Central memory CD8-positive, alpha-beta T cell (primary cell): ENCODE measurements around the gene MAP3K13.

Experiments
- ATAC-seq: fragments of 150-1000 bp; cut with Tn5 transposase; replicated peaks from 2 replicates; pipeline ENCODE4 v1.10.0; 2022; ENCODE audit warnings: mild to moderate bottlenecking, moderate FRiP score, moderate number of reproducible peaks; ENCODE audit not compliant: poor library complexity, severe bottlenecking; ENCODE audit errors: extremely low read depth
- DNase-seq, 2 donors: peaks; one replicate each; pipeline ENCODE4 v3.0.0; 2021; ENCODE audit warnings: low spot score in 2 of 2
- H3K27ac Mint-ChIP-seq: one replicate; pipeline ENCODE4 v1.8.0; 2022; ENCODE audit warnings: low read depth, mild to moderate bottlenecking, moderate library complexity, mixed read lengths
- H3K27me3 Mint-ChIP-seq: one replicate; pipeline ENCODE4 v1.8.0; 2022; ENCODE audit warnings: mixed read lengths
- H3K36me3 Mint-ChIP-seq: one replicate; pipeline ENCODE4 v1.8.0; 2022; ENCODE audit warnings: mild to moderate bottlenecking, moderate library complexity, mixed read lengths; ENCODE audit not compliant: insufficient read depth
- H3K4me1 Mint-ChIP-seq: one replicate; pipeline ENCODE4 v1.8.0; 2022; ENCODE audit warnings: mixed read lengths
- H3K4me3 Mint-ChIP-seq: one replicate; pipeline ENCODE4 v1.8.0; 2022; ENCODE audit warnings: mild to moderate bottlenecking, moderate library complexity, mixed read lengths
- H3K9me3 Mint-ChIP-seq: one replicate; pipeline ENCODE4 v1.8.0; 2022; ENCODE audit warnings: mixed read lengths

Gene MAP3K13

GRCh38 chr3:185362850-185363661 lies at the start of gene MAP3K13:
MAP3K13 (plus strand) TSS chr3:185363136; CDS start chr3:185428582, 65,446 bp downstream.
- Mint-ChIP-seq H3K27ac (peak within 1 kb of the TSS; percentile 35), H3K27me3 (peaks cover 67% of the 10 kb centered on the region), H3K4me1 (peaks cover 15% of the 10 kb centered on the region)

GRCh38 chr3:185313693-185314246 lies 49.2 kb upstream of the MAP3K13 start:
- no peaks in the 10 kb centered on the region for H3K27me3 Mint-ChIP-seq
- no peaks in the 10 kb centered on the region for H3K9me3 Mint-ChIP-seq
- H3K36me3 Mint-ChIP-seq, result no peaks in the 10 kb centered on the region
- no peak for ATAC-seq
- H3K4me3 Mint-ChIP-seq, result no peak overlapping the region
- no peak overlapping the region for H3K27ac Mint-ChIP-seq
- H3K4me1 Mint-ChIP-seq, result no peaks in the 10 kb centered on the region
- DNase-seq, result no peak

More at GRCh38 chr3:185362850-185363661, at the start of gene MAP3K13:
- ATAC-seq (peak; percentile 81), DNase-seq (no peak)
- Mint-ChIP-seq H3K36me3 (peaks cover 4% of the 10 kb centered on the region), H3K4me3 (peak within 1 kb of the TSS; percentile 65), H3K9me3 (no peaks in the 10 kb centered on the region)

- Mint-ChIP-seq H3K27ac (no peak overlapping the region), H3K4me1 (no peaks in the 10 kb centered on the region), H3K4me3 (no peak overlapping the region), H3K36me3 (no peaks in the 10 kb centered on the region), H3K9me3 (no peaks in the 10 kb centered on the region), H3K27me3 (no peaks in the 10 kb centered on the region)
- DNase-seq (no peak), ATAC-seq (no peak)
Observed at GRCh38 chr3:185316740-185317412, 46.1 kb upstream of the MAP3K13 start.

GRCh38 chr3:185317674-185318073 lies 45.3 kb upstream of the MAP3K13 start:
- no peak overlapping the region for H3K4me3 Mint-ChIP-seq
- DNase-seq (no peak), ATAC-seq (no peak)
- H3K9me3 Mint-ChIP-seq, result no peaks in the 10 kb centered on the region
- no peak overlapping the region for H3K27ac Mint-ChIP-seq
- H3K36me3 Mint-ChIP-seq, result no peaks in the 10 kb centered on the region
- no peaks in the 10 kb centered on the region for H3K27me3 Mint-ChIP-seq
- no peaks in the 10 kb centered on the region for H3K4me1 Mint-ChIP-seq

GRCh38 chr3:185318141-185318540 lies 44.8 kb upstream of the MAP3K13 start:
- Mint-ChIP-seq H3K4me3 (no peak overlapping the region), H3K4me1 (no peaks in the 10 kb centered on the region), H3K27ac (no peak overlapping the region), H3K9me3 (no peaks in the 10 kb centered on the region), H3K36me3 (no peaks in the 10 kb centered on the region), H3K27me3 (no peaks in the 10 kb centered on the region)
- no peak for ATAC-seq
- DNase-seq, result no peak

GRCh38 chr3:185319801-185320200 lies 43.1 kb upstream of the MAP3K13 start:
- Mint-ChIP-seq H3K27ac (no peak overlapping the region), H3K4me1 (no peaks in the 10 kb centered on the region), H3K4me3 (no peak overlapping the region), H3K9me3 (no peaks in the 10 kb centered on the region), H3K36me3 (no peaks in the 10 kb centered on the region), H3K27me3 (no peaks in the 10 kb centered on the region)
- no peak for ATAC-seq
- DNase-seq, result no peak

GRCh38 chr3:185320949-185321348 lies 42.0 kb upstream of the MAP3K13 start:
- H3K4me3 Mint-ChIP-seq, result no peak overlapping the region
- H3K36me3 Mint-ChIP-seq, result no peaks in the 10 kb centered on the region
- no peak for ATAC-seq
- H3K27ac Mint-ChIP-seq, result no peak overlapping the region
- no peak for DNase-seq
- H3K27me3 Mint-ChIP-seq, result peaks cover 6% of the 10 kb centered on the region
- H3K9me3 Mint-ChIP-seq, result no peaks in the 10 kb centered on the region
- no peaks in the 10 kb centered on the region for H3K4me1 Mint-ChIP-seq

- Mint-ChIP-seq H3K4me3 (no peak overlapping the region), H3K27ac (no peak overlapping the region), H3K4me1 (no peaks in the 10 kb centered on the region), H3K36me3 (no peaks in the 10 kb centered on the region), H3K9me3 (no peaks in the 10 kb centered on the region), H3K27me3 (peaks cover 10% of the 10 kb centered on the region)
- ATAC-seq (no peak), DNase-seq (no peak)
Observed at GRCh38 chr3:185322101-185322719, 40.7 kb upstream of the MAP3K13 start.

GRCh38 chr3:185325946-185326791 lies 36.8 kb upstream of the MAP3K13 start:
- no peaks in the 10 kb centered on the region for H3K36me3 Mint-ChIP-seq
- ATAC-seq (no peak), DNase-seq (no peak)
- H3K27ac Mint-ChIP-seq, result no peak overlapping the region
- H3K4me3 Mint-ChIP-seq, result no peak overlapping the region
- H3K27me3 Mint-ChIP-seq, result peaks cover 10% of the 10 kb centered on the region
- H3K9me3 Mint-ChIP-seq, result no peaks in the 10 kb centered on the region
- H3K4me1 Mint-ChIP-seq, result no peaks in the 10 kb centered on the region

GRCh38 chr3:185327062-185327461 lies 35.9 kb upstream of the MAP3K13 start:
- Mint-ChIP-seq H3K27ac (no peak overlapping the region), H3K9me3 (no peaks in the 10 kb centered on the region), H3K4me1 (no peaks in the 10 kb centered on the region), H3K4me3 (no peak overlapping the region), H3K36me3 (no peaks in the 10 kb centered on the region), H3K27me3 (peaks cover 10% of the 10 kb centered on the region)
- ATAC-seq (no peak), DNase-seq (no peak)

- no peaks in the 10 kb centered on the region for H3K36me3 Mint-ChIP-seq
- peaks cover 10% of the 10 kb centered on the region for H3K27me3 Mint-ChIP-seq
- no peak overlapping the region for H3K27ac Mint-ChIP-seq
- no peaks in the 10 kb centered on the region for H3K9me3 Mint-ChIP-seq
- ATAC-seq, result no peak
- H3K4me3 Mint-ChIP-seq, result no peak overlapping the region
- H3K4me1 Mint-ChIP-seq, result no peaks in the 10 kb centered on the region
- no peak for DNase-seq
Observed at GRCh38 chr3:185328324-185329004, 34.5 kb upstream of the MAP3K13 start.
